NCI-H1048 (cell line): Measurements from ENCODE around the gene CACHD1.

Source experiments
- DNase-seq: peaks from one replicate; lab custom pipeline; 2025; lab: John Stamatoyannopoulos, UW

The CACHD1 gene

DNA sequence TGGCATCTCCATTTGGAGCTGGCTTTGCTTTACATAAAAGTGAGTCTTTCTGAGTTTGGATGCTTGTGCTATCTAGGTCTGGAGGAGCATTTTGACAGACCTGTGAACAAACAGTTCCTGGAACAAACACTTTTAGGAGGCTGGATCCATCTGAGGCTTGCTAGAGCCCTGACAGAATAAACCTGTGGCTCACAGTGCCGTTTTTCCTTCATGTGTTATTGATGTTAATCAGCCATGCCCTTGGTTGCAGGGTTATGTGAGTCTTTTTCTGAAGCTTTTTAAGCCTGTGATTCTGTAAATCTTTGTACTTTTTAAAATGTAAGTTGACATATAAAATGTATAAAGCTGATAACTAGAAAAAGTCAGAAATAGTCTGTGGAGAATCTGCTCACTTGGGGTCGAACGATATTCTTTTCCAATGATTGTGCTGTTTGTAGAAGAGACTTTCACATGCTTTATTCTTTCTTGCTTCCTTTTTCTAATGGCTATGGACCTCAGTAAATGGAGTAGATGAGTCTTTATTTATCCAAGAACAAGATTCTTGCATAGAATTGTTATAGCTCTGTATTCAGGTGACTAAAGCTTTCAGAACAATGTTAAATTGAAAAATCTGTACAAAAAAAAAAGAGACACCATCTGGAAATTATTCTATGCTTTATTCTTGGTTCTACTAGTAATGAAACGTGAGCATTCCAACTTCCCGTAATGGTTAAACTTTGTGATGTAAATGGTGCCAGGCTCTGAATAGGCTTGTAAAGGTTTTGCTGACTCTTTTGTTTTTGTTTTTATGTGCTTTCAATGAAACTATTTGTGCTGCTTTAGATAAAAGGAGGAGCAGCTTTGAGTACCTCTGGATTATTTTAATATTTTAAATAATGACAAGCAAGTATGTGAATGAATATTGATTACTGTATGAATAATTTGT, 53.7 kb downstream of the CACHD1 start:
- no peak for DNase-seq

DNA sequence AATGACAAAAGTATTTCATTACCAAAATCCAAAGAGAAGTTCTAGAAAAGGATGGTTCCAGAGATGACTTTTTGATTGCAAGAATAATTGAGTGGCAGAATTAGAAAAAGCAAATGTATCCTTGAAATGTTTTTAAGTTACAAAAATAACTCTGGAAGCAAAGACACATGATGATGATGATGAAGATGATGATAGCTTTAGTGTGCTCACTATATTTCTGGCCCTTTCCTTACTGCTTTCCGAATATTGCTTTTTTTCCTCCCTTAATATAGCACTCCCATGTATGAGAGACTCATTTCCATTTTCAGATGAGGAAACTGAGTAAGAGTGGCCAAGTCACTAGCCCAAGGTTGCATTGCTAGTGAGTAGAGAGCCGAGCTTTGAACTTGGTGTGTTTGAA, 54.7 kb downstream of the CACHD1 start:
- no peak for DNase-seq

DNA sequence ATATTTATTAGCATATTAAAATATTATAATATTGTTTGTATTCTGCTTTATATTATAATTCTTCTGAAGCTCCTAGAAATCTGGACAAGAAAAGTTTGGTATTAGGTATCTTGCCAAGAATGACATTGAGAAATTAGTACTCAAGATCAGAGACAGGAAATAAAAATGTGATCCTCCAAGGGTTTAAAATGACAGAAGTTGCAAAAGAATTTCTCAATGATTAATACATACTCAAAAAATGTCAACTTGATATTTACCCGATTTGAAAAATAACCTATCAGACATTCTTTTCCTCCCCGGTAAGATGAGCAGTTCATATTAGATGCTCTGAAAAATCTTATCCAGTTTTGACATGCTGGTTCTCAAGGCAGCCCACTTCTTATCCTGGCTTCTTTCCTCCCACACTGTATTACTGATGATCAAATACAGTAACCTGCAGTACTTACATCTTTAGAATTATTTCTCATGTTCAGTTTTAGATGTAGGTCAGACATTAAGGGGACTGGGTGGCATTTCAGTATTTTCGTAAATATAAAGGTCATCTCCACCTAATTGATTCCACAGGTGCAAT, 55.3 kb downstream of the CACHD1 start:
- no peak for DNase-seq

DNA sequence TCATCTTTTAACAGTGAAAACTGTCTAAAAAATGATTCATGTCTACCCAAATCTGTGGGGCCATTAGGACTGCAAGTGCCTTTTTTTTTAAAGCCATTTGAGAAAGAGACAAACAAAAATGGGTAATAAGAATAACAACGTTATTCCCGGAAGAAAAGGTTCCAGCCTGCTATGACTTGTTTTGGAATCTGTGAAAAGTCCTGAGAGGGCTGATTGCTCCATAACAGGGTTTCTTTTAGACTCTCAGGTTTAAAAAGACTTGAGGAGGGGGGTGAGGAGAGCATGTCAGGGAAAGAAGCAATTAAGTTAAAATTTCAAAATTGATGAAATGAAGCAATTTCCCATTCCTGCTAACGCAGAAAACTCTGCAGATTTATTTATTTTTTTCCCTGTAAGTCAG, 56.4 kb downstream of the CACHD1 start:
- no peak for DNase-seq

DNA sequence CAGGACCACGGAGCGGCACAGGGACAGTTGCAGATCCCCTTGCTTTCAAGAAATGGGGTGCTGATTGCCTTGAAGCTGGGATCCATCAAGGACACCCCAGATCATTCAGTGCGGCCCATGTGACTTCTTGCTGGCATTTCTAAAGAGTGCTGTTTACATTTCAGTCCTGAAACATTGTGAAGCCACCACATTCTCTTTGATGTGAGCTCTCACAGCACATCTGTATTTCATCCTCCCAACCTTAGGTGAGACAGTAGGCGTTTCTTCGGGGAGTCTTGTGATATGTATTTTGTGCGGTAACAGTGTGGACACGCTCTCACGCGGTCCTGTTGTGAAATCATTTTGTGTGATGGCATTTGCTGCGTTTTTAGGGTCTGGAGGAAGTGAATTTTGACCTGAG, 57.2 kb downstream of the CACHD1 start:
- no peak for DNase-seq

DNA sequence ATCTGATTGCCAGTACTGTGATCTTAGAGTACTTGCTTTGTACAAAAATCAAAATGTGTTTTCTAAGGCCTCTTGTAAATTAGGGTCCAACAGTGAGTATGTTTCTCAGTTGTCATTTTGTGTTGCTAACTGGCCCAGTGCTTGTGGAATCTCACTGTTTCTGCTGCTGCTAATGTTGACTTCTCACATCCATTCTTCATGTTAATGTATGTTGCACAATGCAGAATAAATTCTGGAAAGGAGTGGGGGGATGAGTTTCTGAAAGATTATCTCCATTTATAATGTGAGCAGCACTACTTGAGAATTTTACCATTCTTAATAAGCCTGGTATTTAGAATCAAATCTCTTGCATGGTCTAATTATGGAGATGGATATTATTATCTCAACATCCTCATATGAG, 57.9 kb downstream of the CACHD1 start:
- DNase-seq = no peak

DNA sequence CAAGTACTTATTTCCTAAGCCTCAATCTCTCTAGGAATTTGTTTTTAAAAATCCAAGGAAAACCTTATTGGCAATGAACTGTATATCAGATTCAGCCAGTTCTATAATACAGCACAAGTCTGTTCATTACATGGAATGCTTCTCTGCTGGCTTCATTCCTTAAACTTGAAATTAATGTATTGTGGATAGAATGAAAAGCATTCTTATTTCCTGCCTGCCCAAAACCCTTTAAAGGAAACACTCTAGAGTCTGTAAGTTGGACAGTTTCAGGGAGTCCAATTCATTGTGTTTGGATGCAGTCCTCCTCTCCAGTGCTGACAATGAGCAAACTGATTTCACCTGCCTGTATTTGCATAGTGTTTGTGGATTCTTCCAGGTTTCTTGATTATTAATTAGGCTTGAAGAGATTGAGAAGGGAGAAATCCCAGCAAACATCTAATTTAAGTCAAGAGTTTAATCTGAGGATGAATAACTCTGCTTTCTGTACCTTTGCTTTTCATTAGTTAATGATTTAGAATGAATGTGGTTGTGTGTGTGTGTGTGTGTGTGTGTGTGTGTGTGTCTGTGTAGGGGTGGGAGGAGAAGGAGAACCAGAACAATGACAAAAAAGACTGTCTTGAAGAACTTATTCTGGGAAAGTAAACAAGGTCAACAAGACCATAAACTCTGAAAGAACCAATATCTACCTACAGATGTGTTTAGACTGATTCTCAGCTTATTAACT, 61.2 kb downstream of the CACHD1 start:
- DNase-seq = no peak

DNA sequence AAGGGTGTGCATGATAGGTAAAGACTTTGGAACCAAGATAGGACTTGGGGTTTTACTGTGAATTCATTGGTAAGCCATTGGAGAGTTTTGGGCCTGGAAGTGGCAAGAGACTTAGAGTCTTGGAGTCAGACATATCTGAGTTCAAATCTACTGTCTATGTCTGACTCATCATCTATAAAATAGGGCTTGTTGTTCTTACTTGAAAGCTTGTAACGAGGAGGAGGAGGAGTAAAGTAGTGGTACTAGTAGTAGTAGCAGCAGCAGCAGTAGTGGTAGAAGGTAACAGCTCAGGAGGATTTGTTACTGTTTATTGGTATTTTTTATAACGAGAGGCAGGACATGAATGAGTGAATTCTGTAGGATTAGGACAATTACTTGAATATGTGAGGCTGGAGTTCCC, 62.7 kb downstream of the CACHD1 start:
- DNase-seq = no peak

DNA sequence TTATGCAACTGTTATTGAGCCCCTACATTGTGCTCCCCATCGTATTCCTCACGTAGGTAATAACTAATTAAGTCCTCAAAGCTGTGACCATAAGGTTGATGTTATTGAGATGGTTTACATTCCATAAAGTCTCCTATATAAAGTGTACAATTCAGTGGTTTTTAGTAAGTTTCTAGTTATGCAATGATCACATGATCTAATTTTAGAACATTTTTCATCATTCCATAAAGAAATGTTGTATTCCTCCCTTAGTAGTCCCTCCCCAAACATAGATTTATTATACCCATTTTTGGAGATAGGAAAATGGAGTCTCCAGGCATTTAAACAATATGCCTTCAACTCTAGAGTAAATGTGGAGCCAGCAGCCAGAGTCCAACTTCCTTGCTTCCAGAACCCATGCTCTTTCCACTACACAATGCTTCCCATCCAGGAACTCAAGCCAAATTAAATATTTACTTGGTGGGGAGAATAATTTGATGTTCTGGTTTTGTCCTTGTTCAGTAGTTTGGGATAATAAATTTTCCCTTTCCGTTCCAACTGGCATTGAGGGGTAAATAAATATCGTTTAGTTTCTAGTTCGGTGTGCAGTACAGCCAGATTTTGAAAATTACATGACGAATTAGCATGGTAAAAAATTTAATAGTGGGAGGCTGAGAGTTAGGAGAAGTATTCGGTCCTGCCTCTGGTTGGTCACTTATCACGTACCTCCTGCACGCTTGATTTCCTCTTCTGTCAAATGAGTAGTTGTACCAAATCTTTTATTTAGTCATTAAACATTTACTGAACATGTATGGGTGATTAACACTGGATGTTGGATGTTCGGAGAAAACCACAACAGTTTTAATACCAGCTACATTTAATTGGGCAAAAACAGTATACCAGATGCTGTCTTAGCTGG, 66.3 kb downstream of the CACHD1 start:
- DNase-seq = no peak

DNA sequence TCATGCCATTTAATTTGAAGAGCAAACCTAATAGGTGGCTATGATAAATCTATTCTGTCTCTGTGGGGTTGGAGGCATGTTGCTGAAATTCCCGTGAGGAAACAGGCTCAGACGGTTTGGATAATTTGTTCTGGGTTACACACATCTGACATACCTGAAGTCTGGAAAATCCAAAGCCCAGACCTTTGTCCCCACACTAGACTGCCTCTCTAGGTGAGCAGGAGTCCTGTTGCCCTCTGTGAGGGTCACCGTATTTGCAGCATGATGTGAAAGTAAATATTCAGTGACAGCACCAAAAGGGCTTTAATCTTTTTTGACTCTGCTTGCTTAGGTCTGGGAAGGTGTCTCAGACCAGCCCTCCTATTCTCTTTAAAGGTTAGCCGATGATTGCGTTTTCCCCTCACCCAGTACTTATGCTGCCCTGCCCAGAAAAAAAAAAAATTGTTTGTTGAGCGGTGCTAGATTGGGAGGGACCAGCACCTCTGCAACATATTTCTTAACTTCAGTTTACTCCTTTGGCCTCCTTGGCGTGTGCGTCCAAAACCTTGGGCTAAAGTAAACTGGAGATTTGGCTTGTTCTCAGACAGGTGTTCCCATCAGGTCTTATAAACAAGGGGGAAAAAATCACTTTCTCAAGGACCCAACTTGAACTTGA, 67.0 kb downstream of the CACHD1 start:
- DNase-seq = no peak

DNA sequence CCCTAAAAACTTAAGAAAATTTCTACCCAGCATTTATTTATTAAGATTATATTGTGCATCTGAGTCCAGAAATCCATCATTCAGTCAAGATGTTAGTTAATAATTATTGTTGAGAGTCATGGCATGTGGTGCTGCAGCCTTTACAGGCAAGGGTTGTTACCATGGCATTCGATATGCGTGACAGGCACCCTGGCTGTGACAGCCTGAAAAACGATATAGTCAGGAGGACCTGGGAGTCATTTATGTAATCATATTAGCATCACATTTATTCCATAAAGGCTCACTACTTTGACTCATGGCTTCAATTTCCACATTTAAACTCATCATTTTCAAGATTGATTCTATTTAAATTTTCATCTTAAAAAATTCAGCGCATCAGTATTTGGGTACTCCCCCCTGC, 68.0 kb downstream of the CACHD1 start:
- DNase-seq = no peak

DNA sequence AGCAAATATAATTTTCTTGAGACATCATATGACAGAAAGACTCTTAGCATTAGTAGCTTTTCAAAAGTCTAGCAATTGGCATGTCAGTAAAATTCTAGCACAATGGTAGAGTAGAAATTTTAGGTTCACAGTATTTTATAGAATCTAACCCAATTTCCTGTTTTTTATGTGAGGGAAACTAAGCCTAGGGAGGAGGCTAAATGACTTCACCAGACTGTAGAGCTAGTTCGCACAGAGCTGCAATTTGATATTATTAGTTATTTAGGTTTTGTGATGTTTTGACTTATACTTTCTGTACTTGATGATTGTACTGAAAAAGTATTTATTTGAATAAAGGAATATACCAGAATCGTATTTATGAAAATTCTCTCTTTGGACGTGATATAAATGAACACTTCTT, 68.5 kb downstream of the CACHD1 start:
- no peak for DNase-seq

DNA sequence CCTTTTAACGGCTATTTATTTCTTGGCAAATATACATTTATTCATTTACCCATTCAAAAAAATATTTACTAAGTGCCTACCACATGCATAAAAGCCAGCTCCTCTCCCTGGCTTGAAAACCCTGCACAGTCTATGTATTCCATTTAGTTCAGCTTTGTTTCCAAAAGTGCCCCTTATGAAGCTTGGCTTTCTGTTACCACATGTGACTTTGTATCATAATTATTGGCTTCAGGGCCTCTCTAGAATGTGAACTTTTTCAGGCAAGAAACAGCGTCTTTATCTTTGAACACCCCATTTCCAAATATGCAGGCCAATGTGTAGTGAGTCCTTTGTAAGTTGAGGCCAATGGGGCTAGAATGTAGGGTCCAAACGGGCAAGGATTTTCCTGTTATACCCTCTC, 69.4 kb downstream of the CACHD1 start:
- no peak for DNase-seq

DNA sequence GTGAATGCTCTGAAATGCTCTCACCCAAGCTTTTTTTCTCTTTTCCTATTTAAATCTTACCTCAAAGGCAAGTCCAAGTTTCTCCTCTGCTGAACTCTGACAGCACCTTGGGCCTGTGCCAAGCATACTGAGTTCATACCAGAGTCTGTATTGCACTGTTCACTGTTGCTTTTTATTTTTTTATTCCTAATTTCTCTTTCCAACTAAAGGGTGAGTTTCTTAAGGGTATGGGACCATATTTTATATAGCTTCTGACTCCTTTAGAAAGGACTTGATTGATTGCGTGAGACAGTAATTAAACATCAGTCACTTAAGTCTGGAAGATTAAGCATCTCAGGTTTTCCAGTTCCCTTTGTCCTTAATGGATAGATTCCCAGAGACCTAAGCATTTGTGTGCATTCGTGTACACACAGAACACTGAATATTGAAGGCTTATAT, 69.9 kb downstream of the CACHD1 start:
- DNase-seq = no peak

DNA sequence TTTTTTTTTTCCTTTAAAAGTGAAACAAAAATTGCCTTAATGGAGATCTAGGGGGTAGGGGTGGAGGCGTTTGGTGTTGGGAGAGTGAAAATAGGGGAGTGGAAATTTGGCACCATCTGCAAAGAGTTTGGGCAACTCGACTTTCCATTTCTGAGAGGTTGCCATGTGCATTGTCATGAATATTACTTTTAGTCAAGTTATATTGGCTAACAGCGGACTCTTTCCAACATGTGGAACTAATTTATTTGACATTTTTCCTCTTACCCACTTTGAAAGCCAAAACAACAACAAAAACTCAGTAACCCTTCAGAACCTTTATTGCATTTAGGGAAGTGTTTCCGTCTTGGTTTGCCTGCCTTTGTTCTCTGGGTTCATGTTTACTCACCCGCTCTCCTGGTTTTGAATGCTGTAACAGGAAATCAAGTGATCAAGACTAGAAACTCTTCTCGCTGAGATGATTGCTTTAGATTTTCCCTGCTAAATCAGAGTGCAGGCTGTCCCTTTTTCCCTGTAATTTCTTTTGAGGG, 70.4 kb downstream of the CACHD1 start:
- DNase-seq = no peak

DNA sequence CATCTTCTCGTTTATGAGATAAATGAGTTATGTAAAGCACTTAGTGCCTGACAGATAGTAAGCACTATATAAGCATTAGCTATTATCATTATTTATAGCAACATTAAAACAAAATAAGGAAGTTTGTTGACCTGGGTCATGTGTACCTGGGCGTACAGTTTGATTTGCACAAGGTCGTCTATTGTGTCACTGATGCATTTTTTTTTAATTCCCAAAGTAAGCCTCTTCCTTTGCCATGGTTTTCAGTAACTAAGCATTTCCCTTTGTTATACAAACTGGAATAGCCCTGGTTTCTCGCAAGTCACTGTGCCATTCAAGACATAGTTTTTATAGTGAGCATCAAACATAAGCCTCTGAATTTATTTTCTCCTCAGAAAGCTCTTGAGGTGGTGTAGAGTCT, 72.2 kb downstream of the CACHD1 start:
- DNase-seq = no peak

DNA sequence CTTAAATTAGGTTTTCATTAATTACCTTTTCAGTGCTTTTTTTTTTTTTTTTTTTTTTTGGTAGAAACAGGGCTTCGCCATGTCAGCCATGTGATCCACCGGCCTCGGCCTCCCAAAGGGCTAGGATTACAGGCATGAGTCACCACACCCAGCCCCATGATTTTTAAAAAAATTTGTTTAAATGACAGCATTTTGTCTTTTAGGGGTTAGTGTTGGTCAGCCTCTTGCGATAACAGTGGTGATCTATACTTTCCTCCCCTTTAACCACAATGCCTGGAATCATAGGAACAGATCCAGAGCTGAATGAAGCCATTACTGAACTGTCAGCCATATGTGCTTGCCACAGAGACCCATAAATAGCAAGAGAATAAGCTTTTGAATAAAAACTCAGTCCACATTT, 73.9 kb downstream of the CACHD1 start:
- no peak for DNase-seq

DNA sequence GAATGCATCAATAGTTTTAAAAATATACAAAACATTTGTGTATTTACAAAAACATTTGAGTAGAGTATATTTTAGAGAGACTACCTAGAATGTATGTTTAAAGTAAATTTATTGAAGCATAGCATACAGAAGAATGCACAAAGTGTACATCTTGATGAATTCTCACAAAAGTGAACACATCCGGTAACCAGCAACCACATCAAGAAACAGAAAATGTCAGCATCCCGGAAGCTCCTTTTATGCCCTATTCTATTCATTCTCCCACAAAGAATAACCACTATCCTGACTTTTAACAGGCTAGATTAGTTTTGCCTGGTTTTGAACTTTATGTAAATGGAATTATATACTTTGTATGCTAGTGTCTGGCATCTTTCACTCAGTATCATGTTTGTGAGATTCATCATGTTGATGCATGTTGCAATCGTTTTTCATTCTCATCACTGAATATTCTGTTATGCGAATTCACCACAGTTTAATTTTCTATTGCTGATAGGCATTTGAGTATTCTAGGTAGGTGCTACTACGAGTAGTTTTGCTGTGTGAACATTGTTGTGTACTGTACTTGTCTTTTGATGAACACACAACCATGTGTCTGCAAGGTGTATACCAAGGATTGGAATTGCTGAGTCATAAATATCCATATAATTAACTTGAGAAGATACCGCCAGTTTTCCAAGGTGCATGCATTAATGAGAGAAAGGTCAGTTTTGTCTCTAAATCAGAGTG, 75.4 kb downstream of the CACHD1 start:
- no peak for DNase-seq

DNA sequence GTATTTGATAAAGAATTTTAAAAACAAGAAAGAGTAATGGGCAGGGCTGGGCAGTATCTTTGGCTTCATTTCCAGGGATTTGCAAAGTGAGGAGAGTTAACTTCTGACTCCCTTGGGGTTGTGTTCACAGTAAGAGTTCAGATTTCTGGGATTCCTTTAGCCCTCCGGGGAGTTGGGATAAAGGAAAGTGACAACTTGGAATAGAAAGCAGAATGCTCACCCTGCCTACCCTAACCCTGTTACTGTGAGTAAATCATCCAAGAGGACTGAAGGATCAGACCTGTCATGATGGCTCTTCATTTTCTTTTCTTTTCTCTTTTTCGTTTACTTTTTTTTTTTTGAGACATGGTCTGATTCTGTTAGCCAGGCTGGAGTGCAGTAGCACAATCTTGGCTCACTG, 76.1 kb downstream of the CACHD1 start:
- no peak for DNase-seq

DNA sequence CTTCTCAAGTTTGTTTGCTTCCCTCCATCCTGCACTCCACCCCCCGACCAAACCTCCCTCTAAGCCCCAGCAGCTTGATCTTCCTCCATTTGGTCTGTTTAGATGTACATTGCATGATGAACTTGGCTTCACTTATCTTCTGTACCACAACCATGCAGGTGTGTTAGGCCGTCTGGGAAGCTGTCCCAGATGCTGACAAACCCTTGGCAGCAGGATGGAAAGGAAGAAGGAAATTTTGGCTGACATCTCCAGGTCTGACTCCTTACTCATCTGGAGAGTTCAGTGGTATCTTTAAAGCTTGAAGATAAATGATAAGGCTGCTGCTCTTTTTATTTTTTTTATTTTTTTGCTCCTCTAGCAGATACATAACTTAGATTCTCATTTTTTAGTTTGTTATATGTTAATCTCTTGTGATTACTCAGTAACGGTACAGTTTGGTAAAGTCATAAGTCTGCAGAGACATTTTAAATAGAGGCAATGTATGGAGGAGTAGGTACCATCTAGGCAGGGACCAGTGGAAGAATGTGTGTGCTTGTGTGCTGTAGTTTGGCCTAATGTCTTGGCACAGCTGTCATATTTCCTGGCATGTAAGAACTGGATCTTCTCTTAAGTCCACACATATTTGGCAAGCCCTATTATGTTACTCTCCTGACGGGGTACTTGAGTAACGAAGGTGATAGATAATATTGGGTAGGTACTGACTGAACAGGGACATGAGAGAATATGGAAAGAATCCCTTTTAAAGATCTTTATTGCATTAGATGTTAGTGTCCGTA, 79.7 kb downstream of the CACHD1 start:
- no peak for DNase-seq
